Measurements from ENCODE around the gene NRTN. TPM values are rescaled to one million over a fixed set of nuclear protein-coding genes. Genes with fewer than 3 reads are reported as not detected.

Gene NRTN
- total and polyA plus RNA-seq, 2 of the 13 experiments (the other 11 are each of a cell fraction or from before 2014, with no cell fraction given): 4.1 to 5.3 TPM

DNA sequence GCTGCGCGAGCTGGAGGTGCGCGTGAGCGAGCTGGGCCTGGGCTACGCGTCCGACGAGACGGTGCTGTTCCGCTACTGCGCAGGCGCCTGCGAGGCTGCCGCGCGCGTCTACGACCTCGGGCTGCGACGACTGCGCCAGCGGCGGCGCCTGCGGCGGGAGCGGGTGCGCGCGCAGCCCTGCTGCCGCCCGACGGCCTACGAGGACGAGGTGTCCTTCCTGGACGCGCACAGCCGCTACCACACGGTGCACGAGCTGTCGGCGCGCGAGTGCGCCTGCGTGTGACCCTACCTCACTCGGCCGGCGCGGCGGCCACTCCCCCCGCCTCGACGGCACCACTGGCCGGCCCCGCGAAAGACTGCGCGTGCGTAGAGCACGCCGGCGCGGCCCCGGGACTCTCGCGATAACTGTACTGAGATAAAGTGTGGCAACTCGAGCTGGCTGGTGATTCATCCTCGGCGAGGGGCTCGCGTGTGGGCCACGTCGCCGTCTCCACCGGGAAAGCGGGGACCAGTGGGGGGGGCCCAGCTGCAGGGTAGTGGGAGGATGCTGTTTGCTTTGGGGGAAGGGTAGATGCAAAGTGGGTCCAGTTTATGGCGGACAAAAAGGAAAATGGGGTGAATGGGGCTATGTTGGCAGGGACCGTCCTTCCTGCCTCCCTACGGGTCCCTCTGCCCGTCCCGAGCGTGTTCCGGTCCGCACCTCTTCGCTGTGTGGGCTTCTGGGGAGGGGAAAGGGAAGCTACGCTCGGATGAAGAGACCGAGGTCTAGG, 23.2 kb downstream of the NRTN start (continued):
- no peak for TF ChIP-seq ZNF468 (CRISPR knock-in tag; IDR thresholded peaks at IDR 0.05)
- TF ChIP-seq MED1 (CRISPR knock-in tag; IDR thresholded peaks at IDR 0.05): peak; percentile 73; the same call in 1 of the 2 replicates
- no peak for TF ChIP-seq TEAD2 (CRISPR knock-in tag; IDR thresholded peaks at IDR 0.05)
- TF ChIP-seq ARHGAP35 (CRISPR knock-in tag; IDR thresholded peaks at IDR 0.05; ENCODE audit: borderline replicate concordance): peak; percentile 15; the same call in 1 of the 2 replicates
- peak; percentile 89 for TF ChIP-seq RFXANK (CRISPR knock-in tag; IDR thresholded peaks at IDR 0.05)
- TF ChIP-seq, protein P1, sequence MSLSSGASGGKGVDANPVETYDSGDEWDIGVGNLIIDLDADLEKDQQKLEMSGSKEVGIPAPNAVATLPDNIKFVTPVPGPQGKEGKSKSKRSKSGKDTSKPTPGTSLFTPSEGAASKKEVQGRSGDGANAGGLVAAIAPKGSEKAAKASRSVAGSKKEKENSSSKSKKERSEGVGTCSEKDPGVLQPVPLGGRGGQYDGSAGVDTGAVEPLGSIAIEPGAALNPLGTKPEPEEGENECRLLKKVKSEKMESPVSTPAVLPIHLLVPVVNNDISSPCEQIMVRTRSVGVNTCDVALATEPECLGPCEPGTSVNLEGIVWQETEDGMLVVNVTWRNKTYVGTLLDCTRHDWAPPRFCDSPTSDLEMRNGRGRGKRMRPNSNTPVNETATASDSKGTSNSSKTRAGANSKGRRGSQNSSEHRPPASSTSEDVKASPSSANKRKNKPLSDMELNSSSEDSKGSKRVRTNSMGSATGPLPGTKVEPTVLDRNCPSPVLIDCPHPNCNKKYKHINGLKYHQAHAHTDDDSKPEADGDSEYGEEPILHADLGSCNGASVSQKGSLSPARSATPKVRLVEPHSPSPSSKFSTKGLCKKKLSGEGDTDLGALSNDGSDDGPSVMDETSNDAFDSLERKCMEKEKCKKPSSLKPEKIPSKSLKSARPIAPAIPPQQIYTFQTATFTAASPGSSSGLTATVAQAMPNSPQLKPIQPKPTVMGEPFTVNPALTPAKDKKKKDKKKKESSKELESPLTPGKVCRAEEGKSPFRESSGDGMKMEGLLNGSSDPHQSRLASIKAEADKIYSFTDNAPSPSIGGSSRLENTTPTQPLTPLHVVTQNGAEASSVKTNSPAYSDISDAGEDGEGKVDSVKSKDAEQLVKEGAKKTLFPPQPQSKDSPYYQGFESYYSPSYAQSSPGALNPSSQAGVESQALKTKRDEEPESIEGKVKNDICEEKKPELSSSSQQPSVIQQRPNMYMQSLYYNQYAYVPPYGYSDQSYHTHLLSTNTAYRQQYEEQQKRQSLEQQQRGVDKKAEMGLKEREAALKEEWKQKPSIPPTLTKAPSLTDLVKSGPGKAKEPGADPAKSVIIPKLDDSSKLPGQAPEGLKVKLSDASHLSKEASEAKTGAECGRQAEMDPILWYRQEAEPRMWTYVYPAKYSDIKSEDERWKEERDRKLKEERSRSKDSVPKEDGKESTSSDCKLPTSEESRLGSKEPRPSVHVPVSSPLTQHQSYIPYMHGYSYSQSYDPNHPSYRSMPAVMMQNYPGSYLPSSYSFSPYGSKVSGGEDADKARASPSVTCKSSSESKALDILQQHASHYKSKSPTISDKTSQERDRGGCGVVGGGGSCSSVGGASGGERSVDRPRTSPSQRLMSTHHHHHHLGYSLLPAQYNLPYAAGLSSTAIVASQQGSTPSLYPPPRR (CRISPR knock-in tag; IDR thresholded peaks at IDR 0.05; ENCODE audit: borderline replicate concordance): peak; percentile 72
- no peak for TF ChIP-seq NFRKB (IDR thresholded peaks at IDR 0.05)
- no peak for TF ChIP-seq TCF12 (IDR thresholded peaks at IDR 0.05)
- TF ChIP-seq TCF12 (CRISPR knock-in tag; IDR thresholded peaks at IDR 0.05): peak; percentile 95
- TF ChIP-seq SIN3B (IDR thresholded peaks at IDR 0.05; ENCODE audit: low read length): no peak
- TF ChIP-seq ETV5 (CRISPR knock-in tag; IDR thresholded peaks at IDR 0.05; ENCODE audit: borderline replicate concordance): 0 out of 2 replicates have a peak, but pooled peaks have one; percentile 23
- TF ChIP-seq ARNT2 (CRISPR knock-in tag; IDR thresholded peaks at IDR 0.05; ENCODE audit: low read depth): peak; percentile 99
- TF ChIP-seq GLMP (CRISPR knock-in tag; IDR thresholded peaks at IDR 0.05; ENCODE audit: borderline replicate concordance): no peak
- no peak for TF ChIP-seq ELF1 (CRISPR knock-in tag; IDR thresholded peaks at IDR 0.05)
- no peak for TF ChIP-seq NCOA1 (CRISPR knock-in tag; IDR thresholded peaks at IDR 0.05)
- peak; percentile 99 for TF ChIP-seq FOSL2 (CRISPR knock-in tag; IDR thresholded peaks at IDR 0.05)
- no peak for TF ChIP-seq RFX3 (CRISPR knock-in tag; IDR thresholded peaks at IDR 0.05)
- TF ChIP-seq, protein P2, sequence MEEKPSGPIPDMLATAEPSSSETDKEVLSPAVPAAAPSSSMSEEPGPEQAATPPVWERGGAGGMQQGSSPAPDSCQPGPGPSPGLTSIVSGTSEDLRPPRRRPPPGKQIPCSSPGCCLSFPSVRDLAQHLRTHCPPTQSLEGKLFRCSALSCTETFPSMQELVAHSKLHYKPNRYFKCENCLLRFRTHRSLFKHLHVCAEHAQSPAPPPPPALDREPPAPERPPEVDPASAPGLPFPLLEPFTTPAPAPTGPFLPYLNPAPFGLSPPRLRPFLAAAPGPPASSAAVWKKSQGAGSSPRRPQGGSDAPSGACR (CRISPR knock-in tag; IDR thresholded peaks at IDR 0.05): no peak
- TF ChIP-seq, protein P3, sequence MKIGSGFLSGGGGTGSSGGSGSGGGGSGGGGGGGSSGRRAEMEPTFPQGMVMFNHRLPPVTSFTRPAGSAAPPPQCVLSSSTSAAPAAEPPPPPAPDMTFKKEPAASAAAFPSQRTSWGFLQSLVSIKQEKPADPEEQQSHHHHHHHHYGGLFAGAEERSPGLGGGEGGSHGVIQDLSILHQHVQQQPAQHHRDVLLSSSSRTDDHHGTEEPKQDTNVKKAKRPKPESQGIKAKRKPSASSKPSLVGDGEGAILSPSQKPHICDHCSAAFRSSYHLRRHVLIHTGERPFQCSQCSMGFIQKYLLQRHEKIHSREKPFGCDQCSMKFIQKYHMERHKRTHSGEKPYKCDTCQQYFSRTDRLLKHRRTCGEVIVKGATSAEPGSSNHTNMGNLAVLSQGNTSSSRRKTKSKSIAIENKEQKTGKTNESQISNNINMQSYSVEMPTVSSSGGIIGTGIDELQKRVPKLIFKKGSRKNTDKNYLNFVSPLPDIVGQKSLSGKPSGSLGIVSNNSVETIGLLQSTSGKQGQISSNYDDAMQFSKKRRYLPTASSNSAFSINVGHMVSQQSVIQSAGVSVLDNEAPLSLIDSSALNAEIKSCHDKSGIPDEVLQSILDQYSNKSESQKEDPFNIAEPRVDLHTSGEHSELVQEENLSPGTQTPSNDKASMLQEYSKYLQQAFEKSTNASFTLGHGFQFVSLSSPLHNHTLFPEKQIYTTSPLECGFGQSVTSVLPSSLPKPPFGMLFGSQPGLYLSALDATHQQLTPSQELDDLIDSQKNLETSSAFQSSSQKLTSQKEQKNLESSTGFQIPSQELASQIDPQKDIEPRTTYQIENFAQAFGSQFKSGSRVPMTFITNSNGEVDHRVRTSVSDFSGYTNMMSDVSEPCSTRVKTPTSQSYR (CRISPR knock-in tag; IDR thresholded peaks at IDR 0.05; ENCODE audit: borderline replicate concordance): peak; percentile 84; the same call in 1 of the 2 replicates
- peak; percentile 98 for TF ChIP-seq SMAD9 (CRISPR knock-in tag; IDR thresholded peaks at IDR 0.05)
- TF ChIP-seq NR2C2 (CRISPR knock-in tag; IDR thresholded peaks at IDR 0.05; ENCODE audit: borderline replicate concordance): peak; percentile 83
- TF ChIP-seq ZNF225 (CRISPR knock-in tag; IDR thresholded peaks at IDR 0.05): no peak; the same call in 1 of the 2 replicates
